HS-27A (cell line): ENCODE data around the gene OR52K1.
A peak's percentile ranks its signal among the peaks of the same experiment; 100 is the strongest.
"Not testable (repeated sequence)": the region's sequence is repeated elsewhere in the genome, so short reads cannot be mapped to it uniquely, and the experiment has no call there.

ENCODE experiments used
- DNase-seq: peaks from one replicate; pipeline ENCODE4 v3.0.0-alpha.2; 2012; ENCODE audit warnings: low read depth, missing footprints

OR52K1 gene

GRCh38 chr11:4491878-4492606 is 9.6 kb downstream of the OR52K1 start:
- DNase-seq: no peak

- no peak for DNase-seq
Observed at GRCh38 chr11:4493480-4493818, 11.0 kb downstream of the OR52K1 start.

- no peak for DNase-seq
Observed at GRCh38 chr11:4495487-4495886, 13.0 kb downstream of the OR52K1 start.

GRCh38 chr11:4495986-4496385 is 13.5 kb downstream of the OR52K1 start:
- no peak for DNase-seq

- no peak for DNase-seq
Observed at GRCh38 chr11:4496557-4497248, 14.3 kb downstream of the OR52K1 start.

GRCh38 chr11:4508886-4509285 is 26.4 kb downstream of the OR52K1 start:
- DNase-seq: no peak

- DNase-seq: no peak
Observed at GRCh38 chr11:4511282-4512245, 29.1 kb downstream of the OR52K1 start.

GRCh38 chr11:4514196-4514595 is 31.8 kb downstream of the OR52K1 start:
- DNase-seq: no peak

- no peak for DNase-seq
Observed at GRCh38 chr11:4522339-4522738, 39.9 kb downstream of the OR52K1 start.

GRCh38 chr11:4522752-4523151 is 40.3 kb downstream of the OR52K1 start:
- no peak for DNase-seq

GRCh38 chr11:4523666-4524065 is 41.2 kb downstream of the OR52K1 start:
- no peak for DNase-seq

- DNase-seq: no peak
Observed at GRCh38 chr11:4527926-4528325, 45.5 kb downstream of the OR52K1 start.

- DNase-seq: not testable (repeated sequence)
Observed at GRCh38 chr11:4531686-4532085, 49.2 kb downstream of the OR52K1 start.

- peak; percentile 7 for DNase-seq
Observed at GRCh38 chr11:4539603-4540219, 57.3 kb downstream of the OR52K1 start.

- DNase-seq: no peak
Observed at GRCh38 chr11:4541071-4541470, 58.6 kb downstream of the OR52K1 start.
